ENCODE data around the gene DYNLRB1. TPM values are rescaled to one million over a fixed set of nuclear protein-coding genes. Genes with fewer than 3 reads are reported as not detected.

The DYNLRB1 gene
- total and polyA plus RNA-seq, 8 donors: 17.3 to 224 (median 143) TPM

DNA sequence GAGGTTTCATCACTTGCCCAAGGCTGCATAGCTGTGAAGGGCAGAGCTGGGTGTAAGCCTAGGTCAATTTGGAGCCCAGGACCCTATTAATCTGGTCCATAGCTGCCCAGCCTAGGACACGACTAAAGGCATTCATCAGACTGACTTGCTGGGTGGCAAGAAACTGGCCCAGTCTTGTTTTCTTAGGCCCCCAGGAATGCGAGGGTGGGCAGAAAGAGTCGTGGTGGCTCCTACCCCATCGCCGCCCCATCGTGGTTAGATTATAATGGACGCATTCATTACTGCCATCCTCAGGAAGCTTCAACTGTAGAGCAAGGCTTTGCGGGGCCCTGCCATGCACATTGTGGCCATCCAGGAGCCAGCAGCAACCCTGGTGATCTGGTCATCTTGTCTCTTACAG is 16.1 kb downstream of the DYNLRB1 start:
- Histone ChIP-seq H3K27me3 (no peaks in the 10 kb centered on the region), H3K36me3 (peaks cover 52 to 97% (median 96%) of the 10 kb centered on the region in 4 donors), H3K9me3 (no peaks in the 10 kb centered on the region), H3K4me1 (peaks cover 14 to 53% (median 31%) of the 10 kb centered on the region in 4 donors), H3K4me3 (no peak overlapping the region), H3K27ac (no peak overlapping the region)
- intact Hi-C loops (cut with DNase I; ENCODE audit: low total_unique reads): no loop called here
- 86 to 93% (median 90%) methylated on average over 8 of the region's 8 CpGs for WGBS, 5 donors
- no peak for TF ChIP-seq POLR2A (IDR thresholded peaks at IDR 0.05)
- no peak for TF ChIP-seq CTCF (IDR thresholded peaks at IDR 0.05)
- no peak for TF ChIP-seq POLR2AphosphoS5 (IDR thresholded peaks at IDR 0.05)
- no peak for TF ChIP-seq EP300 (IDR thresholded peaks at IDR 0.05)
- no peak for DNase-seq

DNA sequence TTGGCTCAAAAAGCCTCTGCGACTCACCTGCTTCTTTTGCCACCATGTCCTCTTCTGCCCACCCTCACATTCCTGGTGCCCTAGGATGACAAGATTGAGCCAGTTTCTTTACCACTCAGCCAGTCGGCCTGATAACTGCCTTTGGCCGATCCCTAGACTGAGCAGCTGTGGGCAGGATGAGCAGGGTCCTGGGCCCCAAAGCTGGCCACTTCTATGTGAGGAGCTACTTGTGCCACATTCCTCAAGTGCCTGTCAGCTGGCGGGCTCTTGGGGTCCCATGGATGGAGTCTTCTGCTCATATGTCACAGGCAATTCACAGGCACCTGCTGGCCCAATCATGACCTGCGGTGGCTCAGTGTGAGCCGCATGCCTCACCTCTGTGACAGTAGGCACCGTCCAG is 16.5 kb downstream of the DYNLRB1 start:
- no peak for TF ChIP-seq CTCF (IDR thresholded peaks at IDR 0.05)
- TF ChIP-seq POLR2A (IDR thresholded peaks at IDR 0.05): no peak
- TF ChIP-seq POLR2AphosphoS5 (IDR thresholded peaks at IDR 0.05): no peak
- TF ChIP-seq EP300 (IDR thresholded peaks at IDR 0.05): no peak
- Histone ChIP-seq H3K27ac (no peak overlapping the region), H3K4me1 (peaks cover 14 to 49% (median 29%) of the 10 kb centered on the region in 4 donors), H3K4me3 (no peak overlapping the region), H3K27me3 (no peaks in the 10 kb centered on the region), H3K9me3 (no peaks in the 10 kb centered on the region), H3K36me3 (peaks cover 47 to 97% (median 96%) of the 10 kb centered on the region in 4 donors)
- intact Hi-C loops (cut with DNase I; ENCODE audit: low total_unique reads): no loop called here
- DNase-seq: no peak
- WGBS, 5 donors: 84 to 94% (median 93%) methylated on average over 7 of the region's 7 CpGs

- Histone ChIP-seq H3K4me3 (no peak overlapping the region), H3K36me3 (peaks cover 45 to 97% (median 93%) of the 10 kb centered on the region in 4 donors), H3K27ac (no peak overlapping the region), H3K4me1 (peaks cover 3 to 39% (median 17%) of the 10 kb centered on the region in 4 donors), H3K9me3 (no peaks in the 10 kb centered on the region), H3K27me3 (no peaks in the 10 kb centered on the region)
- no peak for TF ChIP-seq POLR2A (IDR thresholded peaks at IDR 0.05)
- no peak for TF ChIP-seq POLR2AphosphoS5 (IDR thresholded peaks at IDR 0.05)
- no peak for TF ChIP-seq CTCF (IDR thresholded peaks at IDR 0.05)
- TF ChIP-seq EP300 (IDR thresholded peaks at IDR 0.05): no peak
- intact Hi-C loops (cut with DNase I; ENCODE audit: low total_unique reads): no loop called here
- WGBS, 5 donors: 95 to 98% (median 96%) methylated on average over 13 to 15 of the region's 15 CpGs
- no peak for DNase-seq
Observed at GRCh38 chr20:34534391-34535165, 18.4 kb downstream of the DYNLRB1 start.

DNA sequence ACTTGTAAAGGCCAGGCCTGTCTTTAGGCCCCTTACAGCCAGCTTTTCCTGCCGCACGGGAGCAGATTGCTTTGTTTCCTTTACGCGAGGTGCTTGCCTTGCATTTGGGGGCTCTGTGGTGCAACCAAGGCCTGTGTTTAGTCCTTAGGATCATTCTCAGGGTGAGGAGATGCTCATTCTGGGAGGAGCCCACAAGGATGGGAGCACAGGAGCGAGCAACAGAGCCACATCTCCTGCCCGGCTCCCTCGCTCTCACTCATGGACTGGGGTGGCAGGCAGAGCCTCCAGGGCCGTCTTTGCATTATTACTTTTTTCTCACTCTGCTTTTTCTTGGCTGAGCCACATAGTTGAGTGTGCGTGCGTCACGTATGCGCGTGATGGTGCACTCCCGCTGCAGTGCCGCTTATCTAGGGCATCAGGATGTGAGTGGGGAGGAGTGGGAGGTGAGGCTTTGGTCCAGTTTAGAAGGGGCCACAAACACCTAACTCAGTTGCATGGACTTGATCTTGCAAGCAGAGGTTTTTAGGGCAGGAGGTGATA is 19.1 kb downstream of the DYNLRB1 start:
- no peak for TF ChIP-seq CTCF (IDR thresholded peaks at IDR 0.05)
- H3K4me3 ChIP-seq: no peak overlapping the region
- no peaks in the 10 kb centered on the region for H3K9me3 ChIP-seq
- no peaks in the 10 kb centered on the region for H3K27me3 ChIP-seq
- peaks cover 46 to 97% (median 93%) of the 10 kb centered on the region in 4 donors for H3K36me3 ChIP-seq
- DNase-seq: no peak
- intact Hi-C loops (cut with DNase I; ENCODE audit: low total_unique reads): no loop called here
- H3K27ac ChIP-seq: no peak overlapping the region
- H3K4me1 ChIP-seq: peaks cover 0 to 31% (median 12%) of the 10 kb centered on the region in 4 donors
- WGBS, 5 donors: 90 to 97% (median 94%) methylated on average over 15 of the region's 15 CpGs
